ENCODE results near the gene KIF1A. TPM values are rescaled to one million over a fixed set of nuclear protein-coding genes. Genes with fewer than 3 reads are reported as not detected.

The KIF1A gene
- total RNA-seq, 1 donor: not detected

GRCh38 chr2:240798327-240798905 lies 21.6 kb downstream of the KIF1A start:
- DNase-seq (ENCODE audit: low read depth): no peak
- TF ChIP-seq CTCF (IDR thresholded peaks at IDR 0.05; ENCODE audit: insufficient read depth, low read depth, low read length): no peak
- no peak overlapping the region for H3K4me3 ChIP-seq (ENCODE audit: low read depth, low read length)

DNA sequence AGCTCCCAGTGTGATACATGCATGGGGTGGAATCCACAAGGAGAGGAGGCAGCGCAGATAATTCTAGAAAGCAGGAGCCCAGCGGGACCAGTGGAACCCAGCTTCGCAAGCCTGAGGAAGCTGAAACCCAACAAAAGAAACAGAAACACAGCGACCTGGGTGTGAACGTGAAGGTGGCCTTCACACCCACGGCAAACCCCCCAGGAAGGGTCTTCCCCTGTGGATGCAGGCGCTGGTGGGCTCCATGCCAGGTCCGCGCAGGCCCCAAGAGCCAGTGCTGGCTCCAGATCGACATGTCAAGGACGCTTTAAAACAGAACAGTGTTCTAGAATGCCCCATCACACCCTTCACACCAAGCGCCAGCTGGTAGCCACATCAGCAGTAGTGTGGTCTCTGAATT lies 22.1 kb downstream of the KIF1A start:
- no peak for DNase-seq (ENCODE audit: low read depth)
- no peak overlapping the region for H3K4me3 ChIP-seq (ENCODE audit: low read depth, low read length)
- no peak for TF ChIP-seq CTCF (IDR thresholded peaks at IDR 0.05; ENCODE audit: insufficient read depth, low read depth, low read length)

- TF ChIP-seq CTCF (IDR thresholded peaks at IDR 0.05; ENCODE audit: insufficient read depth, low read depth, low read length): no peak
- no peak overlapping the region for H3K4me3 ChIP-seq (ENCODE audit: low read depth, low read length)
- DNase-seq (ENCODE audit: low read depth): no peak
Measured at GRCh38 chr2:240797500-240797895, 22.5 kb downstream of the KIF1A start.

DNA sequence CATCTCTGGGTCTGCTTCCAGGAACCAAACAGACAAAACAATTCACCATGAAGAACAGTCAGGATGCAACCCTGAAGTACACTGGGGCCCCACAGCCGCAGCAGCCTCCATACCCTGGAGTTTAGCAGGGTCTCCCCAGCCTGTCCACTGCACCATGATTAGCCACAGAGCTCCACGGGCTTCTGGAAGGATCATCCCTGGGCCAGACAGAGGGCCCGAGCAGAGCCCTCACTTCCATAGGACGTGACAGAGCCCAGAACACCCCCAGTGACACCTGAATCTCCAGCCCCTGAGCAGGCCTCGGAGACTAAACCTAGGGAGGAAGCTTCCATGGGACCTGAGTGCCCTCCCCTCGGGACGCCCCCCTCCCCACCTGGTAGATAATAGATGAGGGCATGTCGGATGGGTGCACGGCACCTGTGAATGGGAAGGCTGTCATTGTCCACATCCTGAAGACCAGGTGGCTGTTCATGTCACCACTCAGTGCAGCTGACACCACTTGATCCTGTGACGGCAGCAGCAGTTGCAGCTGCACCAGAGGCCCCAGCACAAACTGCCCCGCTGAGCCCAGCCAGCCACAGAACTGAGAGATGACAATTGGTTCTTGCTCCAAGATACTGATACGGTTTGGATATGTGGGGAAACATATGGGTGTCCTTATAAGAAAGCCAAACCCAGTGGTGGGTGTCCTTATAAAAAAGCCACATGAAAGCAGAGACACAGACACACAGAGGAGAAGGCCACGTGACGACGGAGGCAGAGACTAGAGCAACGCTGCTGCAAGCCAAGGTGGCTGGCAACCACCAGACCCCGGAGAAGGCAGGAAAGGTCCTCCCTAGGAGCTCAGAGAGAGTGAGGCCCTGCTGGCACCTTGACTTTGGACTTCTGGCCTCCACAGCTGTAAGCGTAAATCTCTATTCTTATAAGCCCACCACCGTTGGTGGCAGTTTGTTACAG lies 23.2 kb downstream of the KIF1A start:
- no peak for TF ChIP-seq CTCF (IDR thresholded peaks at IDR 0.05; ENCODE audit: insufficient read depth, low read depth, low read length)
- no peak overlapping the region for H3K4me3 ChIP-seq (ENCODE audit: low read depth, low read length)
- no peak for DNase-seq (ENCODE audit: low read depth)

- no peak for DNase-seq (ENCODE audit: low read depth)
- no peak for TF ChIP-seq CTCF (IDR thresholded peaks at IDR 0.05; ENCODE audit: insufficient read depth, low read depth, low read length)
- H3K4me3 ChIP-seq (ENCODE audit: low read depth, low read length): no peak overlapping the region
Measured at GRCh38 chr2:240795916-240796510, 24.0 kb downstream of the KIF1A start.

- no peak for DNase-seq (ENCODE audit: low read depth)
- no peak for TF ChIP-seq CTCF (IDR thresholded peaks at IDR 0.05; ENCODE audit: insufficient read depth, low read depth, low read length)
- no peak overlapping the region for H3K4me3 ChIP-seq (ENCODE audit: low read depth, low read length)
Measured at GRCh38 chr2:240795454-240795853, 24.6 kb downstream of the KIF1A start.
